Omental fat pad (tissue), 4 donors: ENCODE results near the gene IL9. TPM values are rescaled to one million over a fixed set of nuclear protein-coding genes. Genes with fewer than 3 reads are reported as not detected.

Source experiments
- ATAC-seq: fragments of 150-250 bp; one replicate; pipeline ENCODE4 v1.9.1; 2016; ENCODE audit warnings: mild to moderate bottlenecking, moderate library complexity; ENCODE audit not compliant: low FRiP score
- DNase-seq: peaks from one replicate; pipeline ENCODE4 v3.0.0-alpha.2; 2019; ENCODE audit warnings: low spot score
- total RNA-seq, 4 donors: library from RNA; depleted of rRNA; stranded (reverse); fragments of >200 nt; gene quantifications; one replicate each; pipeline ENCODE4 v1.1.0, GENCODE V29; 2016
- TF ChIP-seq, protein P1 (sequence below), 3 donors: fragments of 450-650 bp; IDR thresholded peaks; one replicate each; pipeline ENCODE4 v1.5.1; 2016 to 2017; ENCODE audit warnings: antibody characterized with exemption in 3 of 3, mild to moderate bottlenecking in 3 of 3, moderate library complexity in 2 of 3

Gene IL9
- total RNA-seq, 4 donors from 2014 or later = not detected

DNA sequence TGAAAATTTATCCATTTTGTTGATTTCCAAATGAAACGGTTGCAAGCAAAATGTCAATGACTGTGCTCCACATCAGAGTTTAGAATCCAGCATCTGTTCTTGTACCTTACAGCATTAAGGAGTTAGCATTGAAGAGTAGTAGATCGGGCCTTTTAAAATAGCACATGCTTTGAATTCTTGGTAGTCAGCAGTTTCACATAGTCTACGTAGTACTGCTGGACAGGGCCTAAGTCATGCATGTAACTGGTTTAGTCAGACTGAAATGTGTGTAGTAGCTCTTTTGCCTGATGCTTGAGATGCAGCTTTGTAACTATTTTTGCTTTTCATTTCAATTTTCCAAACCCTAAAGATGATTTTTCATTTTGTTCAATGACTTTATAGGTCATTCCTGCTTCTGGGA, 39.3 kb upstream of the IL9 start:
- TF ChIP-seq, protein P1, sequence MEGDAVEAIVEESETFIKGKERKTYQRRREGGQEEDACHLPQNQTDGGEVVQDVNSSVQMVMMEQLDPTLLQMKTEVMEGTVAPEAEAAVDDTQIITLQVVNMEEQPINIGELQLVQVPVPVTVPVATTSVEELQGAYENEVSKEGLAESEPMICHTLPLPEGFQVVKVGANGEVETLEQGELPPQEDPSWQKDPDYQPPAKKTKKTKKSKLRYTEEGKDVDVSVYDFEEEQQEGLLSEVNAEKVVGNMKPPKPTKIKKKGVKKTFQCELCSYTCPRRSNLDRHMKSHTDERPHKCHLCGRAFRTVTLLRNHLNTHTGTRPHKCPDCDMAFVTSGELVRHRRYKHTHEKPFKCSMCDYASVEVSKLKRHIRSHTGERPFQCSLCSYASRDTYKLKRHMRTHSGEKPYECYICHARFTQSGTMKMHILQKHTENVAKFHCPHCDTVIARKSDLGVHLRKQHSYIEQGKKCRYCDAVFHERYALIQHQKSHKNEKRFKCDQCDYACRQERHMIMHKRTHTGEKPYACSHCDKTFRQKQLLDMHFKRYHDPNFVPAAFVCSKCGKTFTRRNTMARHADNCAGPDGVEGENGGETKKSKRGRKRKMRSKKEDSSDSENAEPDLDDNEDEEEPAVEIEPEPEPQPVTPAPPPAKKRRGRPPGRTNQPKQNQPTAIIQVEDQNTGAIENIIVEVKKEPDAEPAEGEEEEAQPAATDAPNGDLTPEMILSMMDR (IDR thresholded peaks at IDR 0.05) = no peak
- DNase-seq (no peak), ATAC-seq (no peak)

DNA sequence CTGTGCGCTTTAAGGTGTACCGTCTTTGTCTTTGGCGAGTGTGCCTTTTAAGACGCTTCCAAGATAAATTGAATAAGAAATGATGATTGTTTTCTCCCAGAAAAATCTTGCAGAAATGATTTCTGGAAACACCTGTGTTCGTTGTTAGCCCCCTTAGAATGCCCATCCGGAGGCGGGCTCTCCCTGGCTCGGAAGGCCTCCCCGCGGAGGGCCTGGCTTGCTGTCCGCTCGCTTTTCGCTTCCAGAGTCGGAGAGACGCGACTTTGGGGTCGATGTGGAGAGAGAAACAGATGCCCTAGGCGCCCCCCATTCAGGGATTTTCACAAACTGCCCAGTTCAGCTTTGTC, 35.3 kb upstream of the IL9 start:
- ATAC-seq (no peak), DNase-seq (no peak)

DNA sequence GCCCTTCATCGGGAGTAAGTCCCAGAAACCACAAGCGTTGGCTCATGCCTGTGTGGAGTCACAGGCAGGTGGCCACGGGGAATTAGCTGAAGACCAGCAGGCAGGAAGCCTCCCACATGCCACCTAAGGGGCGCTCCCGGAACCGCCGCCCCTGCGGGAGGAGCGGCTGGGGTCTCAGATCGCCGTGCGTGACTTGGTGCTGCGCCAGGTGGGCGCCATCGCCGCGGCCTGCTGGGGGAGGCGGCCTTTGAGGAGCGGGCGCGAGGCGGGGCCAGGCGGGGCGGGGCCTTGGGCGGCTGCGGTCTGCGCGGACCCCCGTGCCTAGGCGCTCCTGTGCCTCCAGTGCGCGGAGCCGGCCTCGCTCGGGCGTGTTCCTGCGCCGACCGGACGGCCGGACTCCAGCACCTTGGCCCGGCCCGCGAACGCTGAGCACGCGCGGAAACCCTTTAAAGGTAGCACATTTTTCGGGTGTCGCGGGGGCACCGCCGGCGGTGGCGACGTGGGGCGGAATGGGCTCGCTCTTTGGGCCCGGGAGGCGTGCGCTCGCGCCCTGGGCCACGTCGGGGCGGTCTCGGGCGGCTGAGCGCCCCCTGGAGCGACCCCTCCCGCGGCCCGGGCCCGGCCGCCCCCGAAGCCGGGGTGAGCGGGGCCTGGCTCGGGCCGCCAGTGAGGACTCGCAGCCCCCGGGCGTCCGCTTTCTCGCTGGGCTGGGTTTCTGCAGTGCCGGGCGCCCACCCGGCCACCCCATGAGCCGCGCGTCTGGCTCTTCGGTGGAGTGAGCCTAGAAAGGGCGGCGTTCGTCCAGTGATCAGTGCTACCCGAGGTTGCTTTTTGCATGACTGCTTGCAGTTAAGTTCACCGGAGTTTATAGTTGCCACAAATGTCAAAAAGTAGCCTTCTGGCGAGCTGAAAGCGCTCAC, 34.6 kb upstream of the IL9 start:
- ATAC-seq (peak; percentile 48), DNase-seq (no peak)
- TF ChIP-seq, protein P1 (IDR thresholded peaks at IDR 0.05) = no peak

More for the DNA sequence above, 35.3 kb upstream of the IL9 start:
- TF ChIP-seq, protein P1 (IDR thresholded peaks at IDR 0.05) = no peak

DNA sequence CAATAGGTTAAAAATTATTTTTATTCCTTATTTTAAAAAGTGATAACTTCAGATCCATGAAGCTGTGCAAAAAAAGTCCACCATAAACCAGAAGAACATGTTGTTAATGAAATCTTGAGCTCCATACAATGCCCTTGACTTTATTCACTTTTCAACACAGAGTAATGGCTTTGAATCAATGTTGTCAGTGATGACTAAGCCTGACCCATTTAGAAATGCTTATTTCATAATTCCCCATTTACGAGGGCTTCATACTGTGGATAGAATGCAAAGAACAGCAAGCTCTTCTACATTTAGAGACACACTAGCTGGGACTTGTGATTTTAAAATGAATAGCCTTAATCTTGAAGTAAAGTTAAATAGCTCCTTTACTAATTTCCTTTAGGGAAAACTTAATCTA, 25.7 kb upstream of the IL9 start:
- DNase-seq (no peak), ATAC-seq (peak; percentile 81)
- TF ChIP-seq, protein P1 (IDR thresholded peaks at IDR 0.05) = no peak

DNA sequence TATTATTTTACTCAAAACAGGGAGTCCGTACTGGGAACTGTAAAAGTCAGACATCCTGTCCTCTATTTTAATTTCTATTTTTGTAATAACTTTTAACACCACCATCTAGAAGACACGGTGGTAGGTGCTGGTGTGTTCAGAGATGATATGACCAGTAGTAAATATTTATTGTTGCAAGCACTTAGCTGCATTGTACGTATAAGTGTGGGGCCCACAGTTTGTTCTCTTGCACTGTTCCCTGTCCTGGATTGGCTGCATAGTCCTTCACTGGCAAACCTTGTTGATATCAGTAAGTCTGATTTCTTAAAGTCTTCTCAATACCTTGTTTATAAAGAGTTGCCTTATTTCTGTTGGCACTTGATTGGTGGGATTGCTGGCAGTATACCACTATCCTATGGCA, 24.6 kb upstream of the IL9 start:
- no peak for DNase-seq
- TF ChIP-seq, protein P1 (IDR thresholded peaks at IDR 0.05) = no peak
- ATAC-seq = no peak

- ATAC-seq = no peak
- TF ChIP-seq, protein P1 (IDR thresholded peaks at IDR 0.05) = no peak
Measured at GRCh38 chr5:135916638-135917263, 21.1 kb upstream of the IL9 start.

More at GRCh38 chr5:135916638-135917263, 21.1 kb upstream of the IL9 start:
- DNase-seq = no peak
